SK-MEL-5 (cell line): Measurements from ENCODE around the gene AP4E1. TPM values are rescaled to one million over a fixed set of nuclear protein-coding genes. Genes with fewer than 3 reads are reported as not detected.
"Not testable (repeated sequence)": the region's sequence is repeated elsewhere in the genome, so short reads cannot be mapped to it uniquely, and the experiment has no call there.

ENCODE experiments used
- DNase-seq: peaks from one replicate; pipeline ENCODE4 v3.0.0-alpha.2; 2016; ENCODE audit warnings: low read depth, low spot score
- in situ Hi-C: cut with HindIII; loops from 2 replicates; pipeline ENCODE4 v1.10.0; 2016; ENCODE audit warnings: low sequenced_read_pairs, high pct_unique_total_duplicates, low pct_unique_long_range_greater_than_20kb
- polyA plus RNA-seq, 2 experiments: library from polyadenylated mRNA; depleted of rRNA; stranded (reverse); fragments of >200 nt; gene quantifications; 2 replicates each; pipeline ENCODE4 v1.2.3, GENCODE V29; 2015
- total RNA-seq: library from RNA; depleted of rRNA; stranded (reverse); fragments of >200 nt; shearing (Covaris generic); gene quantifications from 2 replicates; pipeline ENCODE4 v1.2.3, GENCODE V29; 2014; rRNA removed

The AP4E1 gene
- total RNA-seq = 7.3 and 7.8 TPM in 2 replicates
- 5.0 and 8.0 TPM in 2 replicates for polyA plus RNA-seq (2015; cell fraction: cytosol; rRNA removed)
- 5.0 and 6.8 TPM in 2 replicates for polyA plus RNA-seq (2015; cell fraction: nucleus; rRNA removed)

GRCh38 chr15:50908209-50909009 is at the start of gene AP4E1:
AP4E1 (plus strand) TSS chr15:50908683; CDS start chr15:50908779, 96 bp downstream.
- in situ Hi-C loops = no loop called here
- peak; percentile 90 for DNase-seq

GRCh38 chr15:50860824-50861223 is 47.7 kb upstream of the AP4E1 start:
- in situ Hi-C loops = no loop called here
- no peak for DNase-seq

- in situ Hi-C loops = no loop called here
- DNase-seq = no peak
Observed at GRCh38 chr15:50862553-50862952, 45.9 kb upstream of the AP4E1 start.

GRCh38 chr15:50864873-50865272 is 43.6 kb upstream of the AP4E1 start:
- in situ Hi-C loops = no loop called here
- no peak for DNase-seq

DNA sequence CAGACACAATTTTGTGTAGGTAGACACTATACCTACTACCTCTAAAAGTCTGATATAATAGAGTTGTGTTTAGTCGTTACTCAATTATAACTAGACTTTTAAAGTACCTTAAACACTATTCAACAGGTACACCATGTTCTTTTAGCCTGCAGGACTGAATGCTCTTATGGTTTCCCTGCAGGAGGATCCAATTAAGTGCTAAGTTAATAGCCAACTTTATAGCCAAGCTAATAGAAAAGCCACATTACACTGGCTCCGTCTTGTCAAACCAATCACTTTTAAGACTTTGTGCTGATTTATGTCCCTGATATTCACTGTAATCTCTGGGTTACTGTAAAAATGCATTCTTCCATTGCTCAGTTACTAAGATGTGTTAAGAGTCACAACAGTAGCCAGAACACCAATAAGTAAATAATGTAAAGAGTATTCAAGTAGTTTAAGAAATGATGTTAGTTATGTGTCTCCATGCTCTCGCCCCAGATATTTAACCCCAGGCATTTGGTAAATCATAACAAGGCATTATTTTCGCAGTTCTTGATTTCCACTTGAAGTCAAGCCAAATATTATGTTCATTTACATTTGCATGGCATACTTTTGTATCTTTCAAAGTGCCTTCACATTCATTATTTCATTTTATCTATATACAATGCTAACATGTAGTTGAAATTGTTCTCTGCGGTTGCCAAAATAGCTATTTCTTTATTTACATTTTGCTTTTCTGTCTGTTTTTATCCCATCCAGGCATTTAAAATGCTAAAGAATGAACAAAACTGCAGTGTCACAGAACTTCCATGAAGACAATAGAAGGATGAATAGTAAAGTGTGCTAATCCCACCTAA is 42.7 kb upstream of the AP4E1 start:
- no peak for DNase-seq
- in situ Hi-C loops = no loop called here

- in situ Hi-C loops = no loop called here
- DNase-seq = no peak
Observed at GRCh38 chr15:50871832-50872231, 36.7 kb upstream of the AP4E1 start.

DNA sequence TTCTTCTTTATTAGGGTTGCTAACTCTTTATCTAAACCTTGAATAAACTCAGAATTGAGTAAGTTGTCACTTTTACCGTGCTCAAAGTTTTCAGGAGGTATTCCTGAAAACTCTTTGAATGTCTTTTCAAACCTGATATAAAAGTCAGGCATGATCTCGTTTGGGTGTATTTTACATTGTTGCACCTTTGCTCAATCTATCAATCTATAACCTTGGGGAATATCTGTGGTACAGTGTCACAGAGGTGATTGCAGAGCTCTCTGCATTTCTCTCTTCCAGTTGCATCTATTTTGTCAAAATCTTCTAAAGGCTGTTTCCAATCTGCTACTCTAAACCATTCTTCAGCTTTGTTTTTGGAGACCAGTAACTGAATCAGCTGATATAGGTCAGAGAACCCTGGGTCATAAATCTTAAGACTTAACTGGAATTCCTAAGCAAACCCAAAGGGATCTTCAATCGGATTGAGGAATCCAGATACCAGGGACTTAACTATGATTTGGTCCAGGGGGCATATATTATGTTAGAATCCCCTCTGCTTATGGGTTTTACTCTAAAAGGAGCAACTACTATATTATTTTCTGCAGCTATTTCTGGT is 35.6 kb upstream of the AP4E1 start:
- in situ Hi-C loops = no loop called here
- DNase-seq = no peak

- in situ Hi-C loops = no loop called here
Observed at GRCh38 chr15:50873935-50874361, 34.5 kb upstream of the AP4E1 start.

DNA sequence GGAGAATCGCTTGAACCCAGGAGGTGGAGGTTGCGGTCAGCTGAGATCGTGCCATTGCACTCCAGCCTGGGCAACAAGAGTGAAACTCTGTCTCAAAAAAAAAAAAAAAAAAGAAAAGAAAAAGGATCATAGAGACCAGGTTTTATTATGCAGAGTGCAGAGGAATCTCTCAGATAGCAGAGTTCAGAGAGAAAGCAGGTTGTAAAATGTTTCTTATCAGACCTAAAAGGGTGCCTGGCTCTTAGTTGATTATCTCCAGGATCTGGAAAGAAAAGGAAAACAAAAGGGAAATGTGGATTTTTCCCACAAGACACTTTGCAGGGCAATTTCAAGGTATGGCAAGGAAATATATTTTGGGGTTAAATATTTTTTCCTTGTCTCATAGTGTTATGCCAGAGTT is 33.2 kb upstream of the AP4E1 start:
- DNase-seq, in situ Hi-C loops: not testable (repeated sequence)

More at GRCh38 chr15:50873935-50874361, 34.5 kb upstream of the AP4E1 start:
- no peak for DNase-seq

- no peak for DNase-seq
- in situ Hi-C loops = no loop called here
Observed at GRCh38 chr15:50876260-50876988, 32.1 kb upstream of the AP4E1 start.

DNA sequence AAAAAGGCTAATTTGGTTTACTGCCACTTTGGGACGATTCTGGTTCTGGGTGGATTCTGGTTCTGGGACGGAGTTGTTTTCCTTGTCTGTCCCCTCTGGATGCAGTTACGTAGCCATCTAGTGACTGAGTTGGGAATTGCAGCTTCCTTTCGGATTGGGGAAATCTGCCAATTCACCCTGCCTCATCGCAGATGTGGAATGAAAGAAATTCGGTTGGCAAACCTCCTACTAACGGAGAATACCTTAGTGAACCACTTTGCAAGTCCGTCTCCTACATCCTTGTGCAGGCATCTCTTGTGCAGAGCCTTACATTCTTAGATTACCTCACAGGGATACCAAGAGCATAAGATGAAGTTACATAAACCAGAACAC is 31.5 kb upstream of the AP4E1 start:
- in situ Hi-C loops = no loop called here
- DNase-seq = peak; percentile 90

- DNase-seq = no peak
- in situ Hi-C loops = no loop called here
Observed at GRCh38 chr15:50879016-50879617, 29.4 kb upstream of the AP4E1 start.

DNA sequence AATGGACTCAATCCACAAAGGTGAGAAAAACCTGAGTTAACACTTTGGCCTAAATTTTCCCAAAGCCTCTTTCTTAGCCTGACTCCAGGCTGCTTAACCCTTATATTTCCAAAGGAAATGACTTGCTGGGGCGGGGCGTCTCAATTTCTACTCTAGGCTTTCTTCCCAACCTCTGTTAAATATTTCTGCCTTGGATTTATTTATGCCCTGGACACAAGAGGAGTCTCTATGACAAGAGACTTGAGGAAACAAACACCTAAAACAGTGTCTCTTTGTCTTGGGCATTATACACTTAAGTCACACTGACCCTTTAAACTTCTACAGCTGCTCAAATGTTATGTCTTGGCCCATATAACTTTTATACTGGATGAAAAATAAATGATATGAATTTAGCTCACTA is 28.3 kb upstream of the AP4E1 start:
- in situ Hi-C loops = no loop called here
- DNase-seq = peak; percentile 69

- DNase-seq = peak; percentile 65
- in situ Hi-C loops = no loop called here
Observed at GRCh38 chr15:50880651-50881114, 27.8 kb upstream of the AP4E1 start.

DNA sequence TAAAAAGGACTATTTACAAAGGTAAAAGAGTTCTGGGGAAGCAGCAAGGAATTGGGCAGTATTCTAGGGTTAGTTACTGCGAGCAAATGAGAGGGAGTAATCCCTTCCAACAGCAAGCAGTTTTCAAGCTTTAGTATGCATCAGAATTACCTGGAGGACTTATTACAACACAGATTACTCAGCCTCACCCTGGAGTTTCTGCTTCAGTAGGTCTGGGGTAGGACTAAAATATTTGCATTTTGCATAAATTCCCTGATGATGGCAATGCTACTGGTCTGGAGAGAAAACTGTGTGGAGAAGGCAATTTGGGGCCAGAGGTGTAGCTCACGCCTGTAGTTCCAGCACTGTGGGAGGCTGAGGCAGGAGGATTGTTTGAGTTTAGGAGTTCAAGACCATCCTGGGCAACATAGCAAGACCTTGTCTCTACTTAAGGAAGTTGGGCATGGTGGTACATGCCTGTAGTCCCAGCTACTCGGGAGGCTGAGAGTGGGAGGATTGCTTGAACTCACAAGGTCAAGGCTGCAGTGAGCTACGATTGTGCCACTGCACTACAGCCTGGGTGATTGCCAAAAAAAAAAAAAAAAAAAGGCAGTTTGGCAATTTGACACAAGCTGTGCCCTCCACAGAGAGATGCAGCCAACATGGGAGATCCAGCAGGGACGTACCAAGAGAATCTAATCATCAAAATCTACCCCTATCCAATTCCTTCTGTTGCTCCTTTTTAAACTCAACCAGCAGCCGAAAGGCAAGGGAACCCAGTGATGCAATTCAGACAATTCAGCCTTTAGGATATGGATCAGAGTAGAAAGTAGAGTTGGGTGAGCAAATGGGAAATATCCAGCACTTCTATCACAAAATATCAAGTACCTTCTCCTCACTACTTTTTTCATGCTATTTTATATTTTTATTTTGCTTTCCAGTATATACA is 27.1 kb upstream of the AP4E1 start:
- no peak for DNase-seq
- in situ Hi-C loops = no loop called here

- DNase-seq = peak; percentile 27
- in situ Hi-C loops = no loop called here
Observed at GRCh38 chr15:50883903-50884302, 24.6 kb upstream of the AP4E1 start.
